HepG2 (cell line): Measurements from ENCODE around the gene C10orf143. TPM values are rescaled to one million over a fixed set of nuclear protein-coding genes. Genes with fewer than 3 reads are reported as not detected.

Experiments used
- BCLAF1 ChIP-seq: fragments of 450-650 bp; IDR thresholded peaks from 2 replicates; pipeline ENCODE4 v1.6.1; 2017; ENCODE audit warnings: mild to moderate bottlenecking
- BHLHE40 ChIP-seq: IDR thresholded peaks from 2 replicates; pipeline ENCODE4 v1.6.1; 2011; ENCODE audit warnings: low read length, improper control_type of control experiment
- DZIP1 ChIP-seq: sonication (generic); formaldehyde crosslinking; IDR thresholded peaks from 2 replicates; pipeline ENCODE4 v1.5.0; 2020; ENCODE audit warnings: mild to moderate bottlenecking, missing genetic modification reagents
- FOXJ3 ChIP-seq: sonication (generic); formaldehyde crosslinking; IDR thresholded peaks from 2 replicates; pipeline ENCODE4 v1.4.0; 2020; ENCODE audit warnings: missing genetic modification reagents, mild to moderate bottlenecking, borderline replicate concordance
- NONO ChIP-seq, 2 experiments: fragments of 450-650 bp in 1 of 2; sonication (generic) in 1 of 2; formaldehyde crosslinking in 1 of 2; IDR thresholded peaks in 1 of 2; conservative IDR thresholded peaks in 1 of 2; 2 replicates each; pipeline versions ENCODE4 v1.6.1 to v1.8.0; 2017 to 2022; ENCODE audit warnings: mild to moderate bottlenecking in 1 of 2, missing genetic modification reagents in 1 of 2, moderate library complexity in 1 of 2
- PRDM4 ChIP-seq: sonication (generic); formaldehyde crosslinking; IDR thresholded peaks from 2 replicates; pipeline ENCODE4 v1.9.0; 2021; ENCODE audit warnings: missing genetic modification reagents, borderline replicate concordance
- PRMT3 ChIP-seq: sonication (generic); formaldehyde crosslinking; IDR thresholded peaks from 2 replicates; pipeline ENCODE4 v1.8.1; 2022; ENCODE audit warnings: low read depth, mild to moderate bottlenecking, moderate library complexity, missing genetic modification reagents, borderline replicate concordance
- SIX1 ChIP-seq: sonication (generic); formaldehyde crosslinking; IDR thresholded peaks from 2 replicates; pipeline ENCODE4 v1.4.0; 2020; ENCODE audit warnings: missing genetic modification reagents, borderline replicate concordance
- YEATS4 ChIP-seq: sonication (generic); formaldehyde crosslinking; IDR thresholded peaks from 2 replicates; pipeline ENCODE4 v1.4.0; 2020; ENCODE audit warnings: missing genetic modification reagents, borderline replicate concordance
- ZC3H4 ChIP-seq: sonication (generic); formaldehyde crosslinking; IDR thresholded peaks from 2 replicates; pipeline ENCODE4 v1.4.0; 2020; ENCODE audit warnings: missing genetic modification reagents, borderline replicate concordance
- ZNF207 ChIP-seq: fragments of 450-650 bp; IDR thresholded peaks from 2 replicates; pipeline ENCODE4 v1.6.1; 2016; ENCODE audit warnings: antibody characterized with exemption, borderline replicate concordance
- ZNF432 ChIP-seq: sonication (generic); formaldehyde crosslinking; IDR thresholded peaks from 2 replicates; pipeline ENCODE4 v1.5.0; 2020; ENCODE audit warnings: missing genetic modification reagents, mild to moderate bottlenecking, borderline replicate concordance
- ZNF576 ChIP-seq: sonication (generic); formaldehyde crosslinking; IDR thresholded peaks from 2 replicates; pipeline ENCODE4 v1.4.0; 2020; ENCODE audit warnings: mild to moderate bottlenecking, missing genetic modification reagents
- ZNF629 ChIP-seq: sonication (generic); formaldehyde crosslinking; conservative IDR thresholded peaks from 2 replicates; pipeline ENCODE4 v1.5.0; 2020; ENCODE audit warnings: missing genetic modification reagents
- ZSCAN22 ChIP-seq: sonication (generic); formaldehyde crosslinking; IDR thresholded peaks from 2 replicates; pipeline ENCODE4 v1.4.0; 2020; ENCODE audit warnings: mild to moderate bottlenecking, missing genetic modification reagents
- ZXDC ChIP-seq: sonication (generic); formaldehyde crosslinking; IDR thresholded peaks from 2 replicates; pipeline ENCODE4 v1.5.0; 2020; ENCODE audit warnings: mild to moderate bottlenecking, missing genetic modification reagents
- polyA plus RNA-seq, 8 experiments: library from polyadenylated mRNA; depleted of rRNA in 3 of 8; stranded (reverse) in 7 of 8; unstranded in 1 of 8; fragments of >200 nt; fragmentation: Illumina TruSeq in 4 of 8; extraction: Trizol in 4 of 8; gene quantifications; 2 replicates each; pipeline versions ENCODE4 v1.2.1 to v1.2.3, GENCODE V29; 2011 to 2016; ENCODE audit warnings: low read depth in 4 of 8, missing spikeins in 1 of 8, mixed read lengths in 1 of 8; ENCODE audit not compliant: insufficient read depth in 1 of 8
- total RNA-seq, 5 experiments: library from RNA; depleted of rRNA; stranded (reverse); fragments of >200 nt; fragmentation: Illumina TruSeq; extraction: Trizol; gene quantifications; 2 replicates each; pipeline ENCODE4 v1.2.3, GENCODE V29; 2016; ENCODE audit warnings: low read depth in 1 of 5

C10orf143 gene
- total and polyA plus RNA-seq, 2 of the 13 experiments (the other 11 are each of a cell fraction or from before 2014, with no cell fraction given), result 0.21 to 0.91 TPM

DNA sequence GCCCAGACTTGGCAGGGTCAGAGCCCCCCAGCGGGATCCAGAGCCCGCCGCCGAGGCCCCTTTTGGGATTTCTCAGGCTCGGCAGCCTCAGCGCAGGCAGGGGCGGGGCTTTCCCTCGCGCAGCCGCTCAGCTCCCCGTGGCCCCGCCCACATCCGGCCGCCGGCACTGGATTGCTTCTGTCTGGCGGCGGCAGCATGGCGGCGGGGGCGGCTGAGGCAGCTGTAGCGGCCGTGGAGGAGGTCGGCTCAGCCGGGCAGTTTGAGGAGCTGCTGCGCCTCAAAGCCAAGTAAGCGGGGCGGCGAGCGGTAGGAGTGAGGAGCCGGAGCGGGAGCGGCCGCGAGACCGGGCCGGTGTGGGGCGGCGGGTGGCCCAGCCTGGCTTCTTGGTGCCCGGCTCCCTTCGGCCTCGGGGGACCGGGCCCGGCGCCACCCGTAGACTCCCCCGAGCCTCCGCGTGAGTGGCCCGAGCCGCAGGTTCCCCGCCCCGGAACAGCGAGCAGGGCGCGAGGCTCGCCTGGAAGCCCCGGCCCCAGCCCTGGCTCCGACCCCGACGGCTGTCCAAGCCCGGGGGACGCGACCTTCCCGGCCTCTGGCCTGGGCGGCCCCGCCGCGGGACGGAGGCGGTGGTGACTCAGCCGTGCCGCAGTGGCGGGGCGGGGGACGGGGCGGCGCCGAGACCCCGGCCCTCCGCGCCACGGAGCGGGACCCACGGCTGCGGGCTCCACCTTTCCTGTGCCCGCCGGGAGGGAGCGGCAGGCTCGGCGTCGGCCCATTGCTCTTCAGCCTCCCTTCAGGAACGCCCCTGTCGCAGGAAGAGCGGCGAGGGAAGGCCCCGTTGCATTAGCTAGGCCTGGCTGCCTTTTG, 25.8 kb upstream of the C10orf143 start, which contains the start of gene GLRX3 (continued):
- TF ChIP-seq DZIP1 (CRISPR knock-in tag) (peak; percentile 86; the same call in 1 of the 2 replicates), BCLAF1 (no peak), ZSCAN22 (CRISPR knock-in tag) (no peak), ZNF576 (no peak), ZNF432 (CRISPR knock-in tag) (no peak), ZNF207 (no peak), PRMT3 (no peak), YEATS4 (peak; percentile 81), PRDM4 (CRISPR knock-in tag) (no peak), BHLHE40 (no peak), NONO (IDR thresholded peaks at IDR 0.05) (no peak), NONO (CRISPR knock-in tag; conservative IDR thresholded peaks at IDR 0.05) (peak; percentile 78), ZNF629 (CRISPR knock-in tag) (peak; percentile 32; the same call in 1 of the 2 replicates), SIX1 (no peak), ZC3H4 (CRISPR knock-in tag) (no peak; the same call in 1 of the 2 replicates), ZXDC (CRISPR knock-in tag) (no peak), FOXJ3 (no peak)
